Camera-type eye (tissue), 1 donor: ENCODE data around the gene DAGLA. TPM values are rescaled to one million over a fixed set of nuclear protein-coding genes. Genes with fewer than 3 reads are reported as not detected.

ENCODE experiments used
- total RNA-seq: library from RNA; depleted of rRNA; stranded (reverse); fragments of >200 nt; gene quantifications from one replicate; pipeline ENCODE4 v1.2.3, GENCODE V29; 2014

Gene DAGLA, protein sequence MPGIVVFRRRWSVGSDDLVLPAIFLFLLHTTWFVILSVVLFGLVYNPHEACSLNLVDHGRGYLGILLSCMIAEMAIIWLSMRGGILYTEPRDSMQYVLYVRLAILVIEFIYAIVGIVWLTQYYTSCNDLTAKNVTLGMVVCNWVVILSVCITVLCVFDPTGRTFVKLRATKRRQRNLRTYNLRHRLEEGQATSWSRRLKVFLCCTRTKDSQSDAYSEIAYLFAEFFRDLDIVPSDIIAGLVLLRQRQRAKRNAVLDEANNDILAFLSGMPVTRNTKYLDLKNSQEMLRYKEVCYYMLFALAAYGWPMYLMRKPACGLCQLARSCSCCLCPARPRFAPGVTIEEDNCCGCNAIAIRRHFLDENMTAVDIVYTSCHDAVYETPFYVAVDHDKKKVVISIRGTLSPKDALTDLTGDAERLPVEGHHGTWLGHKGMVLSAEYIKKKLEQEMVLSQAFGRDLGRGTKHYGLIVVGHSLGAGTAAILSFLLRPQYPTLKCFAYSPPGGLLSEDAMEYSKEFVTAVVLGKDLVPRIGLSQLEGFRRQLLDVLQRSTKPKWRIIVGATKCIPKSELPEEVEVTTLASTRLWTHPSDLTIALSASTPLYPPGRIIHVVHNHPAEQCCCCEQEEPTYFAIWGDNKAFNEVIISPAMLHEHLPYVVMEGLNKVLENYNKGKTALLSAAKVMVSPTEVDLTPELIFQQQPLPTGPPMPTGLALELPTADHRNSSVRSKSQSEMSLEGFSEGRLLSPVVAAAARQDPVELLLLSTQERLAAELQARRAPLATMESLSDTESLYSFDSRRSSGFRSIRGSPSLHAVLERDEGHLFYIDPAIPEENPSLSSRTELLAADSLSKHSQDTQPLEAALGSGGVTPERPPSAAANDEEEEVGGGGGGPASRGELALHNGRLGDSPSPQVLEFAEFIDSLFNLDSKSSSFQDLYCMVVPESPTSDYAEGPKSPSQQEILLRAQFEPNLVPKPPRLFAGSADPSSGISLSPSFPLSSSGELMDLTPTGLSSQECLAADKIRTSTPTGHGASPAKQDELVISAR
- total RNA-seq: 4.5 TPM

DNA sequence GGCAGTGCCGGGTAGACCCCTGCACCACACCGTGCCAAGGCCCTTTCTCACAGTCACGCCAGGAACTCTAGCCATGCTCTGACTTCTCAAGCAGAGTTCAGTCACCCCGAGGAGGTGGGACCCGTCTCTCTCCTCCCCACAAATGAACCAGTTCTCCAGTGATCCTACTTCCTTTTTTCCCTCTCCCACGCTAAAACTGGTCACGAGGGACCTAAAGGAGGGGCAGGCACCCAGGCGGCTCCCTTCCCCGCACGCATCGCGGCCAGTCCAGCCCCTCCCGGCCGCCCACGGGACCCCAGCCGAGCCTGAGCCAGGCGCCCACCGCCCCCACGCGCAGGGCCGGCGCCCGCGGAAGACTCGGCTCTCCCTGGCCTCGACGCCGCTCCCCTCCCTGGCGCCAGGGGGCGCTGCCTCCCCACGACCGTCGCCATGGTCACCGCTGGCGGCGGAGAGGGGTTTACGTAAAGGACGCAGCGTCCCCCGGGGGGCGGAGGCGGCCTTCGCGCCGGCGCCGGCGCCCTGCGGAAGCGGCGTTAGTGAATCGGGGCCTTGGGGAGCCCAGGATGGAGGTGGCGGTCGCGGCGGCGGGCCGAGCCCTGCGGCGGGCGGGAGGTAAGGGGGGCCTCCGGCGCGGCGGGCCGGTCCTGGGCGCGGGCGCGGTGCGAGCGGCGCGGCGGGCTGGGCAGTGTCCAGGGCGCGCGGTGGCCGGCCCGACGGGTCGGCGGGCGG, at the start of gene DAGLA:
Gene DAGLA (plus strand): TSS at position 499 of the 729 bp plus-strand sequence. CDS start 39,765 bp downstream, outside the sequence.

DNA sequence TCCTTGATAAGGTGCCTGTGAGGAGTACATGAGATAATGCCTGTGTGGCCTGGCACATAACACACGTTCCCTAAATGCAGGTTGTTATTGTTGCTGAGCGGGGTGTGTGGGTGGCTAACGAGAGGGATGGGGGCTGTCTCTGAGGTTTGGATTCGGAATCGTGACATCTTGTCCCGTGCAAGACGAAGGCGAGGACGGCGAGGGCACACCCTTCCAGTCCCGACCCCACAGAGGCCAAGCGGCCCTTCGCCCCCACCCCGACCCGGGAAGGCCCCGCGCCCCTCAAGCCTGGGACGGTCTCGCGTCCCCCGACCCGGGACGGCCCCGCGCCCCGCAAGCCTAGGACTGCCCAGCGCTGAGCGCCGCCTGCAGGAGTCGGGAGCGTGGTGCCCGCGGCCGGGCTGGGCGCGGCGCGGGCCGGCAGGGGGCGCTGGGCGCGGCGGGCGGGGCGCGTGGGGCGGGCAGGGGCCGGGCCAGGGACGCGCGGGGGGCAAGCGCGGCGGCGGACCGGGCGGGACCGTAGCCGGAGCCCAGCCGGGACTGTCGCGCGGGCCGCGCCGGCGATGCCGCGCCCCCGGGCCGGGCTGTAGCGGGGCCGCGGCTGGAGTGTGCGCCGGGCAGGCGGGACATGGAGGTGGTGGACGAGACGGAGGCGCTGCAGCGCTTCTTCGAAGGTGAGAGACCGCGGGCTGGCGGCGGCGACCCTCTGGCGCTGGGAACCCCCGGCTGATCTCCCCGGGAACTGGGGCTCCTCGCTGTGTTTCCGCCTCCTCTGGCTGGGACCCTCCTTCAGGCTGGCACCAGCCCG, 72.1 kb downstream of the DAGLA start, which contains the start of gene MYRF:
Gene MYRF (plus strand): TSS at position 520 of the 808 bp plus-strand sequence. CDS start 109 bp downstream, at position 629.

DNA sequence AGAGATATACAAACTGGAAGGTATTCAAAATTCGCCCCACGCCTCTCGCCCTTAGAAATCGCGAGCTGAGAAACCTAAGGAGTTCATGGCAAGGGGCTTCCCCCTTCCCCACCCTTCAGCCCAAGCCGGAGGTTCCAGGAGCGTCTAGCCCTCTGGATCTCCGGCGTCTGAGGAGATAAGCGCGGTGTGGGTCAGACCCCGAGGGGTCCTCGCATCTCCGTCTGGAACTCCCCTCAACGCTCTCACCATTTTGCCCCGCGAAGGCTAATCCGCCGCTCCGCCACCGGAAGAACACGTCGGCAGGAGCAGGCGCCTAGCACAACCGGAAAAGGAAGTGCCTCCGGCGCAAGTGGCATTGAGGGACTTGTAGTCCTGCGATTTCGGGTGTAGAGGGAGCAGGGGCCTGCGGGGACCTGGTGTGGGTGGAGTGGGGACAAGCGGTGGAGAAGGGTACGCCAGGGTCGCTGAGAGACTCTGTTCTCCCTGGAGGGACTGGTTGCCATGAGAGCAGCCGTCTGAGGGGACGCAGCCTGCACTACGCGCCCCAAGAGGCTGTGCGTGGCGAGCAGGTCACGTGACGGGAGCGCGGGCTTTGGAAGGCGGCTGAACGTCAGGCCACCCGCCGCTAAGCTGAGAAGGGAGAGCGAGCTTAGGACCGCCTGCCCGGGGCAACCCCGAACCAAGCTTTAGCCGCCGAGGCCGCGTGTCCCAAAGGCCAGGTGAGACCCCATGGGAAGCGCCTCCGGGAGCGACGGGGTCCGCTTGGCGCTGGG, 112.3 kb downstream of the DAGLA start, which contains the start of the genes FEN1 and TMEM258:
Gene FEN1 (plus strand): TSS at position 602 of the 773 bp plus-strand sequence. CDS start 2,451 bp downstream, outside the sequence.
Gene TMEM258 (minus strand): TSS at position 290 of the 773 bp plus-strand sequence. CDS start 41 bp downstream, at position 249.

Other genes starting within 250 kb of the DAGLA start
- gene LRRC10B, start 171.6 kb upstream of the DAGLA start, total RNA-seq: 0.22 TPM
- gene SYT7, start 99.3 kb upstream of the DAGLA start, total RNA-seq: 27.4 TPM
- gene MYRF, start 72.2 kb downstream of the DAGLA start, total RNA-seq: 20.1 TPM
- 28.5 TPM for gene TMEM258, start 112.2 kb downstream of the DAGLA start, total RNA-seq
- gene FEN1, start 112.5 kb downstream of the DAGLA start, total RNA-seq: 28.0 TPM
- 52.4 TPM for gene FADS1, start 136.6 kb downstream of the DAGLA start, total RNA-seq
- 46.1 TPM for gene FADS2, start 147.9 kb downstream of the DAGLA start, total RNA-seq
- gene FADS3, start 211.2 kb downstream of the DAGLA start, total RNA-seq: 34.5 TPM
- 23.4 TPM for gene RAB3IL1, start 237.2 kb downstream of the DAGLA start, total RNA-seq